Measurements from ENCODE around the gene RGS9BP.
"Not testable (repeated sequence)": the region's sequence is repeated elsewhere in the genome, so short reads cannot be mapped to it uniquely, and the experiment has no call there.

Gene RGS9BP

GRCh38 chr19:32672841-32673240 is 2.8 kb upstream of the RGS9BP start:
- no peak for DNase-seq

GRCh38 chr19:32673573-32673972 is 2.1 kb upstream of the RGS9BP start:
- DNase-seq = no peak

GRCh38 chr19:32674153-32674930 is 1.3 kb upstream of the RGS9BP start:
- DNase-seq = no peak

- peak; percentile 97 for DNase-seq
Observed at GRCh38 chr19:32674931-32675719, 523 bp upstream of the RGS9BP start, which contains the start of gene ANKRD27. Gene ANKRD27, minus strand, starts transcription at chr19:32675180. Its CDS starts 16,165 bp downstream, at chr19:32659015.

GRCh38 chr19:32676186-32676894 is 692 bp downstream of the RGS9BP start:
- DNase-seq = no peak

GRCh38 chr19:32676895-32677359 is 1.3 kb downstream of the RGS9BP start:
- DNase-seq = no peak

- no peak for DNase-seq
Observed at GRCh38 chr19:32677657-32678056, 2.0 kb downstream of the RGS9BP start.

GRCh38 chr19:32680986-32681385 is 5.3 kb downstream of the RGS9BP start:
- no peak for DNase-seq

GRCh38 chr19:32682317-32682716 is 6.7 kb downstream of the RGS9BP start:
- DNase-seq = no peak

GRCh38 chr19:32686847-32687475 is 11.3 kb downstream of the RGS9BP start:
- DNase-seq = no peak

GRCh38 chr19:32687681-32688080 is 12.0 kb downstream of the RGS9BP start:
- no peak for DNase-seq

GRCh38 chr19:32688311-32688710 is 12.7 kb downstream of the RGS9BP start:
- no peak for DNase-seq

GRCh38 chr19:32691291-32691951 is 15.8 kb downstream of the RGS9BP start, which contains the start of gene NUDT19:
Gene NUDT19, plus strand, starts transcription at chr19:32691821. Its CDS starts 140 bp downstream, at chr19:32691961.
- DNase-seq = peak; percentile 63

- peak; percentile 22 for DNase-seq
Observed at GRCh38 chr19:32691952-32692726, 16.5 kb downstream of the RGS9BP start.

GRCh38 chr19:32692727-32693061 is 17.0 kb downstream of the RGS9BP start:
- no peak for DNase-seq

GRCh38 chr19:32693151-32694108 is 17.8 kb downstream of the RGS9BP start:
- DNase-seq = not testable (repeated sequence)

- DNase-seq = not testable (repeated sequence)
Observed at GRCh38 chr19:32694316-32694715, 18.7 kb downstream of the RGS9BP start.

- not testable (repeated sequence) for DNase-seq
Observed at GRCh38 chr19:32694851-32695250, 19.2 kb downstream of the RGS9BP start.

GRCh38 chr19:32695506-32695905 is 19.9 kb downstream of the RGS9BP start:
- DNase-seq = not testable (repeated sequence)

- DNase-seq = not testable (repeated sequence)
Observed at GRCh38 chr19:32696771-32697170, 21.1 kb downstream of the RGS9BP start.
